Breast epithelium (tissue), 3 donors: ENCODE measurements around the gene TNS3.

Experiments
- CTCF ChIP-seq, 3 donors: fragments of 450-650 bp; IDR thresholded peaks; one replicate each; pipeline ENCODE4 v1.5.1; 2016 to 2017; ENCODE audit warnings: antibody characterized with exemption in 3 of 3, mild to moderate bottlenecking in 3 of 3, moderate library complexity in 3 of 3
- POLR2A ChIP-seq: fragments of 450-650 bp; IDR thresholded peaks from one replicate; pipeline ENCODE4 v1.6.1; 2016; ENCODE audit warnings: antibody characterized with exemption, mild to moderate bottlenecking, moderate library complexity
- POLR2AphosphoS5 ChIP-seq, 3 donors: sonication (generic); formaldehyde crosslinking; IDR thresholded peaks; one replicate each; pipeline ENCODE4 v1.6.1; 2017; ENCODE audit warnings: antibody characterized with exemption in 3 of 3

GRCh38 chr7:47610506-47611044 is 28.7 kb upstream of the TNS3 start:
- TF ChIP-seq CTCF (IDR thresholded peaks at IDR 0.05) = no peak
- TF ChIP-seq POLR2A = no peak
- no peak for TF ChIP-seq POLR2AphosphoS5 (IDR thresholded peaks at IDR 0.05)
